ENCODE results near the gene OLFM1. TPM values are rescaled to one million over a fixed set of nuclear protein-coding genes. Genes with fewer than 3 reads are reported as not detected.

The OLFM1 gene
- total RNA-seq, 2 donors from 2014 or later = 11.0 to 23.2 TPM

GRCh38 chr9:135065804-135066203 is 21.7 kb upstream of the OLFM1 start:
- Mint-ChIP-seq H3K4me1 (no peaks in the 10 kb centered on the region), H3K9me3 (peaks cover 38% of the 10 kb centered on the region), H3K4me3 (no peak overlapping the region), H3K27ac (no peak overlapping the region), H3K36me3 (ENCODE audit: low read depth) (no peaks in the 10 kb centered on the region), H3K27me3 (ENCODE audit: insufficient read depth) (peaks cover 32% of the 10 kb centered on the region)
- Histone ChIP-seq H3K4me3 (ENCODE audit: low read length) (no peak overlapping the region), H3K9me3 (ENCODE audit: control insufficient read depth, low read length) (no peaks in the 10 kb centered on the region), H3K27me3 (ENCODE audit: control insufficient read depth, insufficient read depth, low read length, poor library complexity, severe bottlenecking) (no peaks in the 10 kb centered on the region), H3K4me1 (ENCODE audit: control insufficient read depth, insufficient read depth, low read length) (no peaks in the 10 kb centered on the region), H3K27ac (ENCODE audit: low read depth, low read length) (no peak overlapping the region), H3K9ac (ENCODE audit: extremely low read depth, low read length, poor library complexity, severe bottlenecking) (no peak overlapping the region), H3K36me3 (ENCODE audit: control insufficient read depth, insufficient read depth, low read length) (no peaks in the 10 kb centered on the region)
- peak; percentile 12 for DNase-seq
- WGBS, 2 experiments (ENCODE audit: insufficient coverage in 1 of 2, insufficient read length in 1 of 2) = 80 to 91% methylated on average over 3 to 4 of the region's 4 CpGs
- TF ChIP-seq CTCF (conservative IDR thresholded peaks at IDR 0.05) = no peak

- Histone ChIP-seq H3K36me3 (ENCODE audit: control insufficient read depth, insufficient read depth, low read length) (no peaks in the 10 kb centered on the region), H3K27me3 (ENCODE audit: control insufficient read depth, insufficient read depth, low read length, poor library complexity, severe bottlenecking) (no peaks in the 10 kb centered on the region), H3K9ac (ENCODE audit: extremely low read depth, low read length, poor library complexity, severe bottlenecking) (no peak overlapping the region), H3K4me3 (ENCODE audit: low read length) (no peak overlapping the region), H3K27ac (ENCODE audit: low read depth, low read length) (no peak overlapping the region), H3K4me1 (ENCODE audit: control insufficient read depth, insufficient read depth, low read length) (no peaks in the 10 kb centered on the region), H3K9me3 (ENCODE audit: control insufficient read depth, low read length) (no peaks in the 10 kb centered on the region)
- WGBS, 2 experiments (ENCODE audit: insufficient coverage in 1 of 2, insufficient read length in 1 of 2) = 84 to 100% methylated on average over 1 to 4 of the region's 7 CpGs
- peak; percentile 7 for DNase-seq
- Mint-ChIP-seq H3K9me3 (peaks cover 38% of the 10 kb centered on the region), H3K4me1 (no peaks in the 10 kb centered on the region), H3K4me3 (no peak overlapping the region), H3K36me3 (ENCODE audit: low read depth) (no peaks in the 10 kb centered on the region), H3K27me3 (ENCODE audit: insufficient read depth) (peaks cover 29% of the 10 kb centered on the region), H3K27ac (no peak overlapping the region)
- TF ChIP-seq CTCF (conservative IDR thresholded peaks at IDR 0.05) = no peak
These were observed 21.2 kb upstream of the OLFM1 start for GRCh38 chr9:135066291-135066690.

GRCh38 chr9:135067096-135067710 is 20.3 kb upstream of the OLFM1 start:
- Mint-ChIP-seq H3K4me1 (no peaks in the 10 kb centered on the region), H3K36me3 (ENCODE audit: low read depth) (no peaks in the 10 kb centered on the region), H3K27me3 (ENCODE audit: insufficient read depth) (peaks cover 22% of the 10 kb centered on the region), H3K27ac (no peak overlapping the region), H3K9me3 (peaks cover 37% of the 10 kb centered on the region), H3K4me3 (no peak overlapping the region)
- DNase-seq = peak; percentile 31
- H3K9ac ChIP-seq (ENCODE audit: extremely low read depth, low read length, poor library complexity, severe bottlenecking) = no peak overlapping the region
- H3K9me3 ChIP-seq (ENCODE audit: control insufficient read depth, low read length) = no peaks in the 10 kb centered on the region
- no peaks in the 10 kb centered on the region for H3K27me3 ChIP-seq (ENCODE audit: control insufficient read depth, insufficient read depth, low read length, poor library complexity, severe bottlenecking)
- H3K4me3 ChIP-seq (ENCODE audit: low read length) = no peak overlapping the region
- no peak for TF ChIP-seq CTCF (conservative IDR thresholded peaks at IDR 0.05)
- H3K27ac ChIP-seq (ENCODE audit: low read depth, low read length) = no peak overlapping the region
- WGBS, 2 experiments (ENCODE audit: insufficient coverage in 1 of 2, insufficient read length in 1 of 2) = 87 to 89% methylated on average over 8 to 20 of the region's 20 CpGs
- no peaks in the 10 kb centered on the region for H3K36me3 ChIP-seq (ENCODE audit: control insufficient read depth, insufficient read depth, low read length)
- no peaks in the 10 kb centered on the region for H3K4me1 ChIP-seq (ENCODE audit: control insufficient read depth, insufficient read depth, low read length)
